ENCODE measurements around the gene CCBE1.

CCBE1 gene

GRCh38 chr18:59609654-59610053, 87.6 kb downstream of the CCBE1 start:
- Histone ChIP-seq H3K9ac (ENCODE audit: low read length) (no peak overlapping the region), H3K9me3 (ENCODE audit: control insufficient read depth, low read depth, low read length) (no peaks in the 10 kb centered on the region), H3K4me3 (ENCODE audit: low read length) (no peak overlapping the region), H3K36me3 (ENCODE audit: control insufficient read depth, low read depth, low read length) (no peaks in the 10 kb centered on the region), H3K4me1 (ENCODE audit: control insufficient read depth, low read depth, low read length) (peaks cover 3% of the 10 kb centered on the region), H3K27ac (ENCODE audit: low read length) (no peak overlapping the region), H3K27me3 (ENCODE audit: control insufficient read depth, insufficient read depth, low read length) (no peaks in the 10 kb centered on the region)

DNA sequence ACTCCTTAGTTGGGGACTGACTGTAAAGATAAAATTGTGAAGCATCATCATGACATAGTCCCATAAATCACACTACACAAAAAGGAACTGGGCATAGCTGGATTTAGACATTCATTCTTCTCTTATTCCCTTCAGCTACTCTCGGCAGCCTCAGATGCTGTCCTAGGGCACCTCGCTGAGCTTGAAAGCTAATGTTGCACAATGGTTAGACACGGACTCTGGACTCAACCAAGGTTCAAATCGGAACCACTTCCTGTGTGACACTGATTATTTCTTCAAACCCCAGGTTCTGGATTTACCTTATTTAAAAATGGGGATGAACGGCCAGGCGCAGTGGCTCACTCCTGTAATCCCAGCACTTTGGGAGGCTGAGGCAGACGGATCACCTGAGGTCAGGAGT, 89.8 kb downstream of the CCBE1 start:
- no peaks in the 10 kb centered on the region for H3K27me3 ChIP-seq (ENCODE audit: control insufficient read depth, insufficient read depth, low read length)
- no peak overlapping the region for H3K9ac ChIP-seq (ENCODE audit: low read length)
- no peak overlapping the region for H3K27ac ChIP-seq (ENCODE audit: low read length)
- peaks cover 1% of the 10 kb centered on the region for H3K4me1 ChIP-seq (ENCODE audit: control insufficient read depth, low read depth, low read length)
- no peaks in the 10 kb centered on the region for H3K36me3 ChIP-seq (ENCODE audit: control insufficient read depth, low read depth, low read length)
- H3K4me3 ChIP-seq (ENCODE audit: low read length), result no peak overlapping the region
- H3K9me3 ChIP-seq (ENCODE audit: control insufficient read depth, low read depth, low read length), result no peaks in the 10 kb centered on the region

- Histone ChIP-seq H3K4me1 (ENCODE audit: control insufficient read depth, low read depth, low read length) (no peaks in the 10 kb centered on the region), H3K9ac (ENCODE audit: low read length) (no peak overlapping the region), H3K27ac (ENCODE audit: low read length) (no peak overlapping the region), H3K36me3 (ENCODE audit: control insufficient read depth, low read depth, low read length) (no peaks in the 10 kb centered on the region), H3K9me3 (ENCODE audit: control insufficient read depth, low read depth, low read length) (no peaks in the 10 kb centered on the region), H3K27me3 (ENCODE audit: control insufficient read depth, insufficient read depth, low read length) (no peaks in the 10 kb centered on the region), H3K4me3 (ENCODE audit: low read length) (no peak overlapping the region)
Measured at GRCh38 chr18:59607078-59607379, 90.2 kb downstream of the CCBE1 start.

GRCh38 chr18:59606193-59607077, 90.8 kb downstream of the CCBE1 start:
- H3K36me3 ChIP-seq (ENCODE audit: control insufficient read depth, low read depth, low read length), result no peaks in the 10 kb centered on the region
- no peaks in the 10 kb centered on the region for H3K9me3 ChIP-seq (ENCODE audit: control insufficient read depth, low read depth, low read length)
- no peaks in the 10 kb centered on the region for H3K4me1 ChIP-seq (ENCODE audit: control insufficient read depth, low read depth, low read length)
- no peak overlapping the region for H3K4me3 ChIP-seq (ENCODE audit: low read length)
- no peak overlapping the region for H3K27ac ChIP-seq (ENCODE audit: low read length)
- H3K9ac ChIP-seq (ENCODE audit: low read length), result no peak overlapping the region
- H3K27me3 ChIP-seq (ENCODE audit: control insufficient read depth, insufficient read depth, low read length), result no peaks in the 10 kb centered on the region

- Histone ChIP-seq H3K4me3 (ENCODE audit: low read length) (no peak overlapping the region), H3K27me3 (ENCODE audit: control insufficient read depth, insufficient read depth, low read length) (no peaks in the 10 kb centered on the region), H3K9me3 (ENCODE audit: control insufficient read depth, low read depth, low read length) (no peaks in the 10 kb centered on the region), H3K27ac (ENCODE audit: low read length) (no peak overlapping the region), H3K4me1 (ENCODE audit: control insufficient read depth, low read depth, low read length) (no peaks in the 10 kb centered on the region), H3K36me3 (ENCODE audit: control insufficient read depth, low read depth, low read length) (no peaks in the 10 kb centered on the region), H3K9ac (ENCODE audit: low read length) (no peak overlapping the region)
Measured at GRCh38 chr18:59605633-59606192, 91.5 kb downstream of the CCBE1 start.

GRCh38 chr18:59604877-59605276, 92.3 kb downstream of the CCBE1 start:
- Histone ChIP-seq H3K4me3 (ENCODE audit: low read length) (no peak overlapping the region), H3K4me1 (ENCODE audit: control insufficient read depth, low read depth, low read length) (no peaks in the 10 kb centered on the region), H3K27ac (ENCODE audit: low read length) (no peak overlapping the region), H3K27me3 (ENCODE audit: control insufficient read depth, insufficient read depth, low read length) (no peaks in the 10 kb centered on the region), H3K36me3 (ENCODE audit: control insufficient read depth, low read depth, low read length) (no peaks in the 10 kb centered on the region), H3K9me3 (ENCODE audit: control insufficient read depth, low read depth, low read length) (no peaks in the 10 kb centered on the region), H3K9ac (ENCODE audit: low read length) (no peak overlapping the region)

- Histone ChIP-seq H3K9me3 (ENCODE audit: control insufficient read depth, low read depth, low read length) (no peaks in the 10 kb centered on the region), H3K4me3 (ENCODE audit: low read length) (no peak overlapping the region), H3K9ac (ENCODE audit: low read length) (no peak overlapping the region), H3K4me1 (ENCODE audit: control insufficient read depth, low read depth, low read length) (no peaks in the 10 kb centered on the region), H3K36me3 (ENCODE audit: control insufficient read depth, low read depth, low read length) (no peaks in the 10 kb centered on the region), H3K27ac (ENCODE audit: low read length) (no peak overlapping the region), H3K27me3 (ENCODE audit: control insufficient read depth, insufficient read depth, low read length) (no peaks in the 10 kb centered on the region)
Measured at GRCh38 chr18:59597049-59597448, 100.2 kb downstream of the CCBE1 start.

DNA sequence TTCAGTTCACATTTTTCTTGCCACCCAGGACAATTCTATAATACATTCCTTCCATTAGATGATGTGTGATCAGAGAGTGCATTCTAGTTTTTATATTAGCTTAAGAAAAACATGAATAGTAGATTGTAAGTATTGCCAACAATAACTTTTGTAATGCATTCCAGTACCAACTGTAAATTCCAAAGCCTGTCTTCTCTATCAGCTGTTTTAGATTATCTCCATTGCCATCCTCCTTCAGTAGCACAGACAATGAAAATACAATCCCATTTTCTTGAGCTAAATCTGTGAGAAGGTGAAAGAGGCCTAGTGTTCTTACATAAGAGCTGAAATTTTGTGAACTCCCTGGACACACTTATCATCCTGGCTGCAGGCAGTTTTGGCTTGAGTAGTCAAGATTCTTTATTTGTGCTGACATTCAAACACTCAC, 103.9 kb downstream of the CCBE1 start:
- Histone ChIP-seq H3K27ac (ENCODE audit: low read length) (no peak overlapping the region), H3K9me3 (ENCODE audit: control insufficient read depth, low read depth, low read length) (no peaks in the 10 kb centered on the region), H3K4me3 (ENCODE audit: low read length) (no peak overlapping the region), H3K27me3 (ENCODE audit: control insufficient read depth, insufficient read depth, low read length) (no peaks in the 10 kb centered on the region), H3K4me1 (ENCODE audit: control insufficient read depth, low read depth, low read length) (no peaks in the 10 kb centered on the region), H3K9ac (ENCODE audit: low read length) (no peak overlapping the region), H3K36me3 (ENCODE audit: control insufficient read depth, low read depth, low read length) (no peaks in the 10 kb centered on the region)

GRCh38 chr18:59592624-59593023, 104.6 kb downstream of the CCBE1 start:
- Histone ChIP-seq H3K9ac (ENCODE audit: low read length) (no peak overlapping the region), H3K4me3 (ENCODE audit: low read length) (no peak overlapping the region), H3K27ac (ENCODE audit: low read length) (no peak overlapping the region), H3K9me3 (ENCODE audit: control insufficient read depth, low read depth, low read length) (no peaks in the 10 kb centered on the region), H3K27me3 (ENCODE audit: control insufficient read depth, insufficient read depth, low read length) (no peaks in the 10 kb centered on the region), H3K4me1 (ENCODE audit: control insufficient read depth, low read depth, low read length) (no peaks in the 10 kb centered on the region), H3K36me3 (ENCODE audit: control insufficient read depth, low read depth, low read length) (no peaks in the 10 kb centered on the region)

DNA sequence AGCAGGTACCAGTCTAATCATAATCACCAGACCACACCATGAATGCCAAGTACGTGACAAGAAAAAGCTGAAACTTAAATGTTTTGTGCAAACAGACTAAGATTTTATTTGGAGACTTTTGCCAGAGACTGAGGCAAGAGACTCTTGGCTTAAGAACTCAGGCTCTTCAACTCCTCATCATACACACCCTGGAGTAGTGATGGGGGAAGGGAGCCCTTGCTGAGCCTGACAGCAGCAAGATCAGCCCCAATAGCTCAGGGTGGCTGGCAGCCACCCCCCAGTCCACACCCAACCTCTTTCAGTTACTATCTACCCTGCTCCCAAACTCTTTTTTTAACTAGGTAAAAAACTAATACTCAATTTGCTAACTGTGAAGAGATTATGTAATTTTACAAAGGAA, 114.8 kb downstream of the CCBE1 start:
- H3K27me3 ChIP-seq (ENCODE audit: control insufficient read depth, insufficient read depth, low read length), result no peaks in the 10 kb centered on the region
- no peaks in the 10 kb centered on the region for H3K36me3 ChIP-seq (ENCODE audit: control insufficient read depth, low read depth, low read length)
- no peaks in the 10 kb centered on the region for H3K9me3 ChIP-seq (ENCODE audit: control insufficient read depth, low read depth, low read length)
- H3K4me3 ChIP-seq (ENCODE audit: low read length), result no peak overlapping the region
- no peak overlapping the region for H3K27ac ChIP-seq (ENCODE audit: low read length)
- H3K9ac ChIP-seq (ENCODE audit: low read length), result no peak overlapping the region
- peaks cover 3% of the 10 kb centered on the region for H3K4me1 ChIP-seq (ENCODE audit: control insufficient read depth, low read depth, low read length)

DNA sequence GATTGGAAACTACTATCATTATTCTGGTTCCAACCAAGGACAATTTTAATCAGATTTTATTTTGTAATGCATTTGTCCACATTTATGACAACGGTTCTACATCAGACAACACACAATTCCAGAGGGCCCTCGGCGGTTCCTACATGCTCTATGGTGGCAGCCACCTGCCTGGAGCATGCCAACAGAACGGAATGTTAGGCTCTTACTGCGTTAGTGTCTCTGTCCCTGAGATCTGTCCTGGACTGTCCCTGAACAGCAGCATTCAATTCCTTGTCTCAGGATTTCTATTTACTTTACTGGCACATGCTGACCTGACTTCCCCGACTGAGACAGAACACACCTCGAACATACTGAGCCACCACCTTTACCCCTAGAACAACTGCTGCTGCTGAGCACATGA, 117.7 kb downstream of the CCBE1 start:
- no peaks in the 10 kb centered on the region for H3K36me3 ChIP-seq (ENCODE audit: control insufficient read depth, low read depth, low read length)
- no peaks in the 10 kb centered on the region for H3K9me3 ChIP-seq (ENCODE audit: control insufficient read depth, low read depth, low read length)
- H3K27ac ChIP-seq (ENCODE audit: low read length), result no peak overlapping the region
- H3K4me1 ChIP-seq (ENCODE audit: control insufficient read depth, low read depth, low read length), result no peaks in the 10 kb centered on the region
- no peak overlapping the region for H3K9ac ChIP-seq (ENCODE audit: low read length)
- H3K27me3 ChIP-seq (ENCODE audit: control insufficient read depth, insufficient read depth, low read length), result no peaks in the 10 kb centered on the region
- no peak overlapping the region for H3K4me3 ChIP-seq (ENCODE audit: low read length)

DNA sequence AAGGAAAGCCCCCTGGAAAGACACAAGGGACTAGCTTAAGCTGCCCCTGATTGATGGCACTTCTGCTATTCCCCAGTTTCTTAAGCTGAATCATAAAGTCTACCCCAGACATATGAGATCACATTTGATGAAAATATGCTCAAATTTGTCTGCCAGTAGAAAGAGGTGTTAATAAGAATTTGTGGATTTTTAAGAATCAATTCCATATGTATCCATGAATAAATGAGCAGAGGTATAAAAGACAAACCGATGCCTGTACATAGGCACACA, 119.9 kb downstream of the CCBE1 start:
- Histone ChIP-seq H3K4me1 (ENCODE audit: control insufficient read depth, low read depth, low read length) (no peaks in the 10 kb centered on the region), H3K9ac (ENCODE audit: low read length) (no peak overlapping the region), H3K27me3 (ENCODE audit: control insufficient read depth, insufficient read depth, low read length) (no peaks in the 10 kb centered on the region), H3K4me3 (ENCODE audit: low read length) (no peak overlapping the region), H3K9me3 (ENCODE audit: control insufficient read depth, low read depth, low read length) (no peaks in the 10 kb centered on the region), H3K27ac (ENCODE audit: low read length) (no peak overlapping the region), H3K36me3 (ENCODE audit: control insufficient read depth, low read depth, low read length) (no peaks in the 10 kb centered on the region)

All from iPS-18a (cell line).